ENCODE results near the gene TRIP13. TPM values are rescaled to one million over a fixed set of nuclear protein-coding genes. Genes with fewer than 3 reads are reported as not detected.
"Not testable (repeated sequence)": the region's sequence is repeated elsewhere in the genome, so short reads cannot be mapped to it uniquely, and the experiment has no call there.

Gene TRIP13
- total RNA-seq, 1 donor from 2014 or later = 24.1 TPM

GRCh38 chr5:916441-917293, 24.0 kb downstream of the TRIP13 start:
- intact Hi-C loops (cut with micrococcal nuclease) = no loop called here

GRCh38 chr5:918717-919116, 26.0 kb downstream of the TRIP13 start:
- intact Hi-C loops (cut with micrococcal nuclease) = not testable (repeated sequence)

GRCh38 chr5:919356-920000, 26.8 kb downstream of the TRIP13 start:
- intact Hi-C loops (cut with micrococcal nuclease) = no loop called here

GRCh38 chr5:920321-920720, 27.6 kb downstream of the TRIP13 start:
- intact Hi-C loops (cut with micrococcal nuclease) = no loop called here

- intact Hi-C loops (cut with micrococcal nuclease) = no loop called here
Measured at GRCh38 chr5:921456-922435, 29.1 kb downstream of the TRIP13 start.

GRCh38 chr5:922436-923280, 30.0 kb downstream of the TRIP13 start:
- intact Hi-C loops (cut with micrococcal nuclease) = loop anchor here (1.0 kb wide), 3 partner anchors 41 to 218 kb away; no protein-coding TSS in a partner anchor

- intact Hi-C loops (cut with micrococcal nuclease) = loop anchor here (1.0 kb wide), 3 partner anchors 40 to 217 kb away; no protein-coding TSS in a partner anchor
Measured at GRCh38 chr5:923281-923873, 30.7 kb downstream of the TRIP13 start.

- intact Hi-C loops (cut with micrococcal nuclease) = no loop called here
Measured at GRCh38 chr5:926417-927171, 33.9 kb downstream of the TRIP13 start.

- intact Hi-C loops (cut with micrococcal nuclease) = no loop called here
Measured at GRCh38 chr5:927172-928015, 34.7 kb downstream of the TRIP13 start.

GRCh38 chr5:929182-929581, 36.5 kb downstream of the TRIP13 start:
- intact Hi-C loops (cut with micrococcal nuclease) = not testable (repeated sequence)

GRCh38 chr5:929596-929995, 36.9 kb downstream of the TRIP13 start:
- intact Hi-C loops (cut with micrococcal nuclease) = no loop called here

GRCh38 chr5:930866-931265, 38.2 kb downstream of the TRIP13 start:
- intact Hi-C loops (cut with micrococcal nuclease) = no loop called here

GRCh38 chr5:931570-932145, 39.0 kb downstream of the TRIP13 start:
- intact Hi-C loops (cut with micrococcal nuclease) = no loop called here

GRCh38 chr5:932151-932627, 39.5 kb downstream of the TRIP13 start:
- intact Hi-C loops (cut with micrococcal nuclease) = no loop called here

- intact Hi-C loops (cut with micrococcal nuclease) = no loop called here
Measured at GRCh38 chr5:932628-933250, 40.1 kb downstream of the TRIP13 start.

GRCh38 chr5:933251-933861, 40.7 kb downstream of the TRIP13 start:
- intact Hi-C loops (cut with micrococcal nuclease) = no loop called here

- intact Hi-C loops (cut with micrococcal nuclease) = not testable (repeated sequence)
Measured at GRCh38 chr5:933951-934350, 41.3 kb downstream of the TRIP13 start.
